SK-N-MC (cell line): ENCODE data around the gene LGALS1.
"Not testable (repeated sequence)": the region's sequence is repeated elsewhere in the genome, so short reads cannot be mapped to it uniquely, and the experiment has no call there.

ENCODE experiments used
- EZH2 ChIP-seq: fragments of 200-600 bp; sonication (generic); IDR thresholded peaks from one replicate; pipeline ENCODE4 v1.6.1; 2017; ENCODE audit warnings: antibody characterized with exemption
- POLR2AphosphoS5 ChIP-seq: IDR thresholded peaks from 2 replicates; pipeline ENCODE4 v1.6.1; 2012; ENCODE audit warnings: mild to moderate bottlenecking, low read depth, low read length, borderline replicate concordance

GRCh38 chr22:37694131-37694530 lies 18.7 kb downstream of the LGALS1 start:
- TF ChIP-seq POLR2AphosphoS5, EZH2: not testable (repeated sequence)
